HG03439 (cell line): ENCODE data around the gene MACROH2A1.

Source experiments
- ATAC-seq: cut with Tn5 transposase; IDR thresholded peaks from one replicate; pipeline ENCODE4 v1.9.1; 2021; ENCODE audit warnings: mild to moderate bottlenecking, moderate library complexity; ENCODE audit not compliant: unreplicated experiment

Gene MACROH2A1

GRCh38 chr5:135436951-135437418, 38.0 kb upstream of the MACROH2A1 start:
- no peak for ATAC-seq

- no peak for ATAC-seq
Observed at GRCh38 chr5:135435467-135436330, 36.7 kb upstream of the MACROH2A1 start.

DNA sequence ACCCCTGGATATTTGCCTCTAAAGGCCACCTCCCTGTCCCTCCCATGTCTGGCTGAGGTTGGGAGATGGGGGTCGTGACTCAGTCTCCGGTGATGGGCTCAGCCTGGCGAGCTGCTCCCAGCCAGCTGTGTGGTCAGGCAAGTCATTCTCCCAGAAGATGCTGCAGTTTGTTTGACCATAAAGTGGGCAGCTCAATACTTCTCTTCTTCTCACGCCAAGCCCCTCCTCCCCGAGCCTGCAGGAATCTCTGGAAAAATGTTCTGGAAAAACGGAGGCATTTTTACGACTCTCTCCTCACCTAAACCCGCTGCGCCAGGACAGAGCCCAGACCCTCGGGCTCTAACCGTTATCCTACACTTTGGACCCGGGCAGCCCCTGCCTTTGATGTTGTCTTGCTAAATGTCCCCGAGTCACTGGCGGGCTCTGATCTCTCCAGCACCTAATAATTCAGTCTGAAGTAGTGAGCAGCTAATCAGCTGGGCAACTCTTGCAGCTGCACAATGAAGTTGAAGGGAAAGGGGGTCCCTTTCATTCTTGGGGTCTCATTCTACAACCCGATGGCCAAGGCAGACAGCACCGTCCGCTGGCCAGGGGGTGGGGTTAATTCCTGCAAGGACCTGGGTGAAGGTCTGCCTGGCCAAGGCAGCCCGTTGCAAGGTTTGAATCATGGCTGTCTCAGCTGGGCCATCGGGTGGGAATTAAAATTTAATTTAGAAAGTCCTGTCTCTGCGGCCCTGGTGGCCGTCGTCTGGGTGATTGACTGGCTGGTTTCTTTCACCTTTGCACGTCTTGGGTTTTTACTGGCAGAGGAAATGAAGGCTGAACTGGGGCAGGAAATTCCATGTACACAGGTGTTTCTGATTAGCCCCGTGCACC, 35.8 kb upstream of the MACROH2A1 start:
- no peak for ATAC-seq

DNA sequence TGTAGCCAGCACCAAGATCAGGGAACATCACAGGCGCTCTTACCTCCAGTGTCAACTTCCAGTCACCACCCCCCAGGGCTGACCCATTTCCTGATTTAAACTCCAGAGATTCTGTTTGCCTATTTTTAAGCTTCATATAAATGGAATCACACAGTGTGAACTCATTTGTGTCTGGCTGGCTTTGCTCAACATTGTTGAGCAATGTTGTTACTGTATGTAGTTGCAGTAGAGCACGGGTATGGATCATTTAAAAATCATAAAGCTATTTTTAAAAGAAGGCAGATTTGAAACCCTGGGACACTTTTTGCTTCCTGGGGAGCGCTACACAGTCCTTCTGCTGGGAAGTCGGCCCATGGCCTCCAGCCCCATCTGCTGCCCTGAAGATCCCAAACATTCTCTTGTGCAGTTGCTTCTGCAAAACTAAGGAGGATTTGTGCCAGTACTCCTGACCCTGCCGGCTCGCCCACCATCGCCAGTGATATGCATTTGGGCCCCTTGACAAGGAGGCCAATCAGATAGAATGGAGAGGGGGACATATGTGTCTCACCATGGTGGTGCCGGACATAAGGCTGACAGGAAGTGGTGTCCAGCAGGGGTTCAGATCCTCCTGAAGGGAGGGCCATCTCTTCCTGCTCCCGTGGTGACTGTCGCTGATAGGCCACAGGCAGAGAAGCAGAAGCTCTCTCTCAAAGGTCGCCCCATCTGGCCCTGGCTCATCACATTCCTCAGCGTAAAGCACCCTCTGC, 34.8 kb upstream of the MACROH2A1 start:
- ATAC-seq = no peak

DNA sequence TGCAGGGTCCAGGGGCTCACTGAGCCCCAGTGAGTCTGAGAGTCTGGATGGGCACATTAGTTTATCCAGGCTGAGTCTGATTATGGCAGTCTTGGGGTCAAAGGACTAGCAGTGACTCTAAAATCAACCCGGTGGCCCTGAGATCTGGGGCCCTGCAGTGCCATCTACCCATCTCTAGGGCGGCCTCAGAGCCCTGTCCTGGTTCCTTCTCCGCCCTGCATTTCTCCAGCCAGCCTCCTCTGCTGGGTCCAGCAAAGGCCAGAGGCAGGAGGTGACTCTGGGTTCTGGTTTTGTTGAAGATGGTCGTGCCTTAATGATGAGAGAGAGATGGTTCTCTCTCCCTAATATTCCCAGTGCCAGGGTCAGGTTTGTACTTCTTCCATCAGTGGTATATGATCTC, 33.1 kb upstream of the MACROH2A1 start:
- ATAC-seq = no peak

- no peak for ATAC-seq
Observed at GRCh38 chr5:135430135-135430437, 31.1 kb upstream of the MACROH2A1 start.

DNA sequence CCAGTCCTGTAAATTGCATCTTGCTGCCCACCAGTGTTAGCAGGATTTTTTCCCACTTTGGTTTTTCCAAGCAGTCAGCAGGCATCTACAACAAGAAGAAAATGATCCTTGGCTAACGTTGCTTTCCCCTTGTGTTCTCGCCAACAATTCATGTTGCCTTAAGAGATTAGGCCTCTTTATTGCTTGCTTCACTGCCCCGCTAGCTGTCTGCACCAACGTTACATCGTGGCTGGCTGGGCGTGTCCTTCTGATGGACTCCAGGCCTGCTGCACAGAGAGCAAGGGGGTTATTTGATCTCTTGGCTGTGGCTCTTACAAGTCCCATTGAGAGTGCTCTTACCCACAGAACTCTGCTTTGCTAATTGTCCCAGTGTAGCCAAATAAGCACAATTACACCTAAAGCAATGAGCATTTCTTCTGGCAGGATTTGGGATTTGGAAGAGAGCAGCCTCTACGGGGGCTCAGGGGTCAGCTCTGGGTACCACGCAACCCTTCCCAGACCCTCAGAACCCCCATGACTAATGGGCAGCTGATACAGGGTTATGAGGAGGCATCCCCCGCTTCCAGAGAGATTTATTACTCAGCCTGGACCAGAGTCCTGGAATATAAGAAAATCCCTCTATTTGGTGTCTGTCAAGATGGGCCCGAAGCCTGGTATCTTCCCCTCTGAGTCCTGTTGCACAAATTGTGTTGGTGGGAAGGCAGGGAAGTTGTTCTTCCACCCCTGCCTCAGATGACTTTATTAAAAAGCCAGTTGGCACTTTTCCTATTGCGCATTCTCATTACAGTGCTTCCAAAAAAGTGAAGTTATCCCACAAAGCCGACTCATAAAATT, 30.5 kb upstream of the MACROH2A1 start:
- ATAC-seq = no peak

DNA sequence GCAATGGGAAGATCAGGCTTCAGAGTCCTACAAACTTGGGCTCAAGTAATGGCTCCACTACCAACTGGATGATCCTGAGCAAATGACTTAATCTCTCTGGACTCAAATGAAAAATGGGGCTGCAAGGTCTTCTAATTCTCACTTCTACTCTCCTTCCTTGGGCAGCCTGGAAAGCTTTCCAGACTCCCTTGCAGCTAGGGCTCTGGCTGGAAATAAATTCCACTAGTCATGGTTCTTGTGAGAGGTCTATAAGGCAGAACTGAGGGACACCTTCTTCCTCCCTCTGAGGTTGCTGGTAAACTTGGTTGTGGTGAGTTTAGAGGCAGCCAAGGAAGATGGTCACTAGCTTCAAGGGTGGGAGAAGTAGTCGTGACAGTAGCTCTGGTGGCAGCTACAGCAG, 29.6 kb upstream of the MACROH2A1 start:
- no peak for ATAC-seq

GRCh38 chr5:135426102-135427082, 27.4 kb upstream of the MACROH2A1 start:
- ATAC-seq = peak; percentile 84

DNA sequence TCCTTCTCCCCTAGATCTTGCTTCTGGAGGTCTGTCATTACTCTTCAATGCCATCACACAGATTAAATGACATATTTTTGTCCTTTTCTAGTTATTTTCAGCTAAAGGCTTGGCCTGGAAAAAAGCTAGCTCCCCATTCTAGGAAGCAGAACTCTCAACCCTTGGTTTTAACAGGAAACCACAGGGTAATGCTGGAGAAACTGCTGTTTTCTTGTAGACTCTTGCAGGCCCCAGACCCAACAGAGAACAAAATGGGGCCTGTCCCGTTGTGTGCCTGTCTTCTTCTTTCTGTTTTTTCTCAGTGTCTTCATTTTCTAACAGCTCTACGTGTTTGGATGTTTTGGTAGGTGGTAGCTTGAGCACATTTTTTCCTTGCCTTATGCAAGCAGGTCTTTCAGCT, 26.6 kb upstream of the MACROH2A1 start:
- no peak for ATAC-seq

DNA sequence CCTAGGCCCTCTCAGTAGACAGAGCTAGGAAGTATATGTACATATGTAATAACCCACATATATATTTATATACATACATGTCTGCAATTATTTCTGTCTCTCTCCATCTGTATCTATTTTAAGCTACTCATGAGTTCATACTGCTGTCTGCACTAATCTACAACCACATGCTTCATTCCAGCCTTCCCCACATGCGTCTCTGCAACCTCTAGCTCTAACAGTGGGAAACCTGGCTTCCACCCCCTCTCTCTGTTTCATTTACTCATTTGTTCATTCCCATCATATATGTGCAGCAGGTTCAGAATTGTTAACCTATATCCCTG, 24.8 kb upstream of the MACROH2A1 start:
- ATAC-seq = no peak

DNA sequence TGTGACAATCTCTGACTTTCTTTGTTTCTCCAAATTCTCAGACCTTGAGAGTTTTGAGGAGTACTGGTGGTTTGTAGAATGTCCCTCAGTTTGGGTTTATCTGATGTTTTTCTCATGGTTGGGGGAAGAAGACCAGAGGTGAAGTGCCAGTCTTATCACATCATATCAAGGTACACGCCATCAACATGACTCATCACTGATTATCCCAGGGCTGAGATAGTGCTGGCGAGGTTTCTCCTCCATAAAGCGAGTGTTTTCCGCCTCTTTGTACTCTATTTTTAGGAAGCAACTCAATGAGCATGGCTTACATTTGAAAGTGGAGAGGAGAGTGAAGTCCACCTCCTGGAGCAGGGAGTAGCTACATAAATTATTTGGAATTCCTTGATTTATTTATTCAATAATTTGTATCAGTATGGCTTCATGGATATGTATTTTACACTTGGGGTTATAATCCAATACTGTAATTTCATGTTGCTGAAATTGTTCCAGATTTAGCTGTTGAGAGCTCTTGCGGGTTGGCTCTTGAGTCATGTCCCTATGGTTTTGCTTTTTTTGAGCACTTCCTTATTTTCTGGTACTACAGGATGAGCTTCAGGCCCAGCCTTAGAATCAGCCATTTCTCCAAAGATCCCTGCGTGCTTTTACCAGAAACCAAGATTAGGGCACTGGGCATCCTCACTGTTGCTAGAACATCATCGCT, 24.3 kb upstream of the MACROH2A1 start:
- no peak for ATAC-seq

DNA sequence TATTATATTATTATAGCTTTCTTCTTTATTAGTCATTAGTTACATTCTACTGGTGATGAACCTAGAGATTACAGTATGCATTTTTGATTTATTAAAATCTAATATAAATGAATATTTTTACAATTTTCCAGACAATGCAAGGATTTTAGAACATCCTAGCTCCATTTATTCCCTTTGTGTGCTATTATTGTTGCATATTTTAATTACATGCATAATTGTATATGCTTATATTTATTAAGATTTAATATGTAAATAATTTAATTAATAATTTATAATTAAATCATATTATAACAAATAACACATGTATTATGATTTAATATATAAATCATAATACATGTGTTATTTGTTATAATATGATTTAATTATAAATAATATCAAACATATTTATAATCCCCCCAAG, 23.4 kb upstream of the MACROH2A1 start:
- ATAC-seq = no peak

- ATAC-seq = no peak
Observed at GRCh38 chr5:135417083-135417482, 18.1 kb upstream of the MACROH2A1 start.

DNA sequence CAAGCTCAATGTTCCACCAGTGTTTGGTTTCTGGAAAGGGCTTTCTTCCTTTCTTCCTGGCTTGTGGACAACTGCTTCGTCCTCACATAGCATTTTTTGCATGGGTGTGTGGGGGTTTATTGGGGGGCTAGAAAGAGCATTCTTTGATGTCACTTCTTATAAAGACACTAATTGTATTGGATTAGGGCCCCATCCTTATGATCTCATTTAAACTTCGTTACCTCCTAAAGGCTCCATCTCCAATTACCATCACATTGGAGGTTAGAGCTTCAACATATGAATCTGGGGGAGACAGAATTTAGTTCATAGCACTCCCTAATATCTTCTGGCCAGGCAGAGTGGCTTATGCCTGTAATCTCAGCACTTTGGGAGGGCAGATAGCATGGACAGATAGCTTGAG, 6.1 kb upstream of the MACROH2A1 start:
- no peak for ATAC-seq

- no peak for ATAC-seq
Observed at GRCh38 chr5:135402031-135402430, 3.0 kb upstream of the MACROH2A1 start.

DNA sequence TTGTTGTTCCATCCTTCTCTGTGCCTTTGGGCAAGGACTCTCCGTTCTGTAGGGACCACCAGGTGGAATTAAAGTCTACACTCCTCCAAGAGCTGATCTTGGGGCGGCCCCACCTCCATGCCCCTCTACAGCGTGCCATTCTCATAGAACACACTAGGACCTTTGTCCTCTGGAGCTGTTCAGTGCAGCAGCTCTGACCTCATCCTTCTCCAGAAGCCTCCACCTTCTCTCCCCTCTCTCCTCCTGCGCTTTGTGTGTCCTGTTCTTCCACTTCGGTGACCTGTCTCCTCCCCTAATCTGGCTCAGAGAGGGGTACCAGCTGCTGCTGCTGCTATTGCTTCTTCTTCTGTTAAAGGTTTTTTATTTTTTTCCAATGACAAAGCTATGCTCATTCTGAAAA, 1.8 kb upstream of the MACROH2A1 start:
- ATAC-seq = no peak

GRCh38 chr5:135399794-135400542, 937 bp upstream of the MACROH2A1 start:
- no peak for ATAC-seq
